Stomach (tissue), 9 donors: ENCODE measurements around the gene TMEM205. TPM values are rescaled to one million over a fixed set of nuclear protein-coding genes. Genes with fewer than 3 reads are reported as not detected.
"Not testable (repeated sequence)": the region's sequence is repeated elsewhere in the genome, so short reads cannot be mapped to it uniquely, and the experiment has no call there.

Experiments used
- DNase-seq, 2 donors: peaks; one replicate each; pipeline versions ENCODE4 v3.0.0 to v3.0.0-alpha.2; 2013 to 2019
- H3K27ac ChIP-seq, 5 donors: fragments of 200-600 bp in 4 of 5; sonication (generic) in 4 of 5; one replicate each; pipeline ENCODE4 v1.5.1; 2013 to 2019; ENCODE audit warnings: mild to moderate bottlenecking in 1 of 5, moderate library complexity in 1 of 5
- H3K27me3 ChIP-seq, 3 donors: fragments of 200-600 bp; sonication (generic); one replicate each; pipeline ENCODE4 v1.5.1; 2017 to 2019; ENCODE audit warnings: mixed run types in 1 of 3
- H3K36me3 ChIP-seq, 4 donors: fragments of 200-600 bp; sonication (generic); 1 replicate in 3 of 4; 2 replicates in 1 of 4; pipeline ENCODE4 v1.5.1; 2016 to 2019
- H3K4me1 ChIP-seq, 4 donors: fragments of 200-600 bp; sonication (generic); one replicate each; pipeline ENCODE4 v1.5.1; 2016 to 2019
- H3K4me3 ChIP-seq, 4 donors: fragments of 200-600 bp; sonication (generic) in 3 of 4; one replicate each; pipeline ENCODE4 v1.5.1; 2016 to 2019; ENCODE audit warnings: mild to moderate bottlenecking in 1 of 4
- H3K9me3 ChIP-seq, 4 donors: fragments of 200-600 bp; sonication (generic); one replicate each; pipeline ENCODE4 v1.5.1; 2016 to 2019
- CTCF ChIP-seq, 7 experiments: fragments of 450-650 bp in 4 of 7; fragments of 200-600 bp in 3 of 7; sonication (generic) in 3 of 7; IDR thresholded peaks; one replicate each; pipeline ENCODE4 v1.5.1; 2016 to 2019; ENCODE audit warnings: antibody characterized with exemption in 7 of 7, control low read depth in 2 of 7, mild to moderate bottlenecking in 1 of 7
- EP300 ChIP-seq: sonication (generic); formaldehyde crosslinking; IDR thresholded peaks from one replicate; pipeline ENCODE4 v1.6.1; 2017; ENCODE audit warnings: antibody characterized with exemption
- POLR2A ChIP-seq, 4 donors: fragments of 450-650 bp; IDR thresholded peaks; one replicate each; pipeline ENCODE4 v1.6.1; 2016; ENCODE audit warnings: antibody characterized with exemption in 4 of 4, control low read depth in 2 of 4, mild to moderate bottlenecking in 1 of 4, moderate library complexity in 1 of 4
- POLR2AphosphoS5 ChIP-seq, 3 donors: sonication (generic); formaldehyde crosslinking; IDR thresholded peaks; one replicate each; pipeline ENCODE4 v1.6.1; 2016; ENCODE audit warnings: antibody characterized with exemption in 3 of 3
- WGBS, 5 donors: extraction: QIAGEN DNeasy Blood & Tissue Kit in 3 of 5; methylation state at CpG; one replicate each; pipeline versions ENCODE4 v1.1.5 to v1.1.7; 2013 to 2018; 5-methylcytosine and 5-hydroxymethylcytosine counted together
- intact Hi-C: fragments of 100-400 bp; cut with DNase I; formaldehyde crosslinking; loops from one replicate; pipeline ENCODE4 v1.15.1; 2023; ENCODE audit warnings: low total_unique reads
- polyA plus RNA-seq, 3 donors: library from polyadenylated mRNA; stranded (reverse); fragments of 200-250 nt; gene quantifications; one replicate each; pipeline ENCODE4 v1.2.3, GENCODE V29; 2013
- total RNA-seq, 5 donors: library from RNA; depleted of rRNA; stranded (reverse); fragments of >200 nt; gene quantifications; one replicate each; pipeline versions ENCODE4 v1.1.0 to v1.2.3, GENCODE V29; 2014 to 2016
- donor health status: healthy with polysubstance abuse.
- donor health status: Bipolar disorder and iron deficiency.
- donor health status: healthy.

Gene TMEM205
- total and polyA plus RNA-seq, 8 donors = 5.8 to 169 (median 66.5) TPM

- intact Hi-C loops = no loop called here
- DNase-seq = peak; percentile 71 to 89
- Histone ChIP-seq H3K4me1 (peaks cover 32 to 70% (median 54%) of the 10 kb centered on the region in 4 donors), H3K27ac (peak overlapping the region; percentile 52 to 78 (median 70)), H3K4me3 (peak overlapping the region; percentile 40 to 58 (median 43)), H3K36me3 (peaks cover 0 to 3% (median 0%) of the 10 kb centered on the region in 4 donors), H3K9me3 (no peaks in the 10 kb centered on the region), H3K27me3 (peaks cover 0 to 26% (median 0%) of the 10 kb centered on the region in 3 donors)
- 1 to 2% (median 1%) methylated on average over 24 to 65 of the region's 65 CpGs for WGBS, 5 donors
- no peak for TF ChIP-seq POLR2A (IDR thresholded peaks at IDR 0.05)
- TF ChIP-seq CTCF (IDR thresholded peaks at IDR 0.05) = peak in 5 of 7 experiments; percentile 46 to 64 (median 52)
- no peak for TF ChIP-seq EP300
These were observed 37.0 kb upstream of the TMEM205 start for GRCh38 chr19:11382898-11383705.

GRCh38 chr19:11380653-11381537 is 34.8 kb upstream of the TMEM205 start:
- Histone ChIP-seq H3K4me1 (peaks cover 48 to 83% (median 73%) of the 10 kb centered on the region in 4 donors), H3K4me3 (peak overlapping the region; percentile 50 to 67 (median 59)), H3K27me3 (peaks cover 0 to 26% (median 0%) of the 10 kb centered on the region in 3 donors), H3K36me3 (peaks cover 0 to 7% (median 0%) of the 10 kb centered on the region in 4 donors), H3K27ac (peak overlapping the region; percentile 76 to 93 (median 84)), H3K9me3 (no peaks in the 10 kb centered on the region)
- DNase-seq = peak; percentile 95 to 98
- intact Hi-C loops = no loop called here
- TF ChIP-seq POLR2AphosphoS5 (IDR thresholded peaks at IDR 0.05) (peak; percentile 75 to 97 (median 97)), POLR2A (IDR thresholded peaks at IDR 0.05) (peak in 2 of 4 donors; percentile 54 to 61), EP300 (no peak), CTCF (IDR thresholded peaks at IDR 0.05) (peak in 6 of 7 experiments; percentile 5 to 92 (median 81))
- WGBS, 5 donors = 0 to 1% (median 1%) methylated on average over 37 to 54 of the region's 54 CpGs

- TF ChIP-seq CTCF (IDR thresholded peaks at IDR 0.05) (no peak), POLR2A (IDR thresholded peaks at IDR 0.05) (no peak), POLR2AphosphoS5 (IDR thresholded peaks at IDR 0.05) (no peak), EP300 (no peak)
- Histone ChIP-seq H3K27ac (peak overlapping the region in 4 of 5 donors; percentile 81 to 99 (median 92)), H3K36me3 (peaks cover 0 to 7% (median 0%) of the 10 kb centered on the region in 4 donors), H3K4me1 (peaks cover 55 to 89% (median 81%) of the 10 kb centered on the region in 4 donors), H3K9me3 (no peaks in the 10 kb centered on the region), H3K27me3 (peaks cover 0 to 26% (median 0%) of the 10 kb centered on the region in 3 donors), H3K4me3 (peak overlapping the region in 3 of 4 donors; percentile 50 to 67 (median 57))
- no peak for DNase-seq
- 93 to 97% (median 93%) methylated on average over 5 to 7 of the region's 7 CpGs for WGBS, 5 donors
- intact Hi-C loops = loop anchor here (5.0 kb wide), 1 partner anchor 52 kb away; no protein-coding TSS in a partner anchor
These were observed 33.8 kb upstream of the TMEM205 start for GRCh38 chr19:11379857-11380350.

- WGBS, 5 donors = 79 to 88% (median 85%) methylated on average over 14 of the region's 14 CpGs
- DNase-seq, H3K36me3 ChIP-seq, H3K9me3 ChIP-seq, H3K4me3 ChIP-seq: not testable (repeated sequence)
- Histone ChIP-seq H3K27ac (peak overlapping the region in 2 of 5 donors; percentile 16 to 99), H3K4me1 (peaks cover 54 to 87% (median 81%) of the 10 kb centered on the region in 4 donors), H3K27me3 (peaks cover 0 to 26% (median 0%) of the 10 kb centered on the region in 3 donors)
- intact Hi-C loops = loop anchor here (5.0 kb wide), 1 partner anchor 53 kb away; no protein-coding TSS in a partner anchor
These were observed 33.3 kb upstream of the TMEM205 start for GRCh38 chr19:11379269-11379845.
